Vagina (tissue), 2 donors: ENCODE measurements around the gene TOMM22. TPM values are rescaled to one million over a fixed set of nuclear protein-coding genes. Genes with fewer than 3 reads are reported as not detected.

ENCODE experiments used
- DNase-seq, 2 donors: peaks; one replicate each; pipeline ENCODE4 v3.0.0-alpha.2; 2017; ENCODE audit errors: extremely low spot score in 2 of 2
- H3K27ac ChIP-seq: fragments of 200-600 bp; sonication (generic); one replicate; pipeline ENCODE4 v1.5.1; 2019
- H3K27me3 ChIP-seq: fragments of 200-600 bp; sonication (generic); one replicate; pipeline ENCODE4 v1.5.1; 2019
- H3K36me3 ChIP-seq, 2 donors: fragments of 200-600 bp; sonication (generic); one replicate each; pipeline ENCODE4 v1.5.1; 2017 to 2019
- H3K4me1 ChIP-seq: fragments of 200-600 bp; sonication (generic); one replicate; pipeline ENCODE4 v1.5.1; 2019
- H3K4me3 ChIP-seq, 2 donors: fragments of 200-600 bp; sonication (generic); 1 replicate in 1 of 2; 2 replicates in 1 of 2; pipeline ENCODE4 v1.5.1; 2016 to 2019
- H3K9me3 ChIP-seq: fragments of 200-600 bp; sonication (generic); one replicate; pipeline ENCODE4 v1.5.1; 2019
- POLR2A ChIP-seq, 2 donors: fragments of 450-650 bp; IDR thresholded peaks; one replicate each; pipeline ENCODE4 v1.6.1; 2017; ENCODE audit warnings: antibody characterized with exemption in 2 of 2, mild to moderate bottlenecking in 2 of 2, moderate library complexity in 2 of 2
- POLR2AphosphoS5 ChIP-seq, 2 donors: sonication (generic); formaldehyde crosslinking; IDR thresholded peaks; one replicate each; pipeline ENCODE4 v1.9.0; 2017; ENCODE audit warnings: antibody characterized with exemption in 2 of 2, mild to moderate bottlenecking in 2 of 2, low read depth in 1 of 2; ENCODE audit not compliant: insufficient read depth in 1 of 2
- intact Hi-C: fragments of 100-400 bp; cut with DNase I; formaldehyde crosslinking; loops from one replicate; pipeline ENCODE4 v1.15.1; 2023
- total RNA-seq: library from RNA; depleted of rRNA; stranded (reverse); fragments of >200 nt; gene quantifications from one replicate; pipeline ENCODE4 v1.2.3, GENCODE V29; 2016
- TF ChIP-seq, protein P1 (sequence below), 3 experiments: fragments of 450-650 bp in 2 of 3; fragments of 200-600 bp in 1 of 3; sonication (generic) in 1 of 3; IDR thresholded peaks; one replicate each; pipeline ENCODE4 v1.5.1; 2017 to 2019; ENCODE audit warnings: antibody characterized with exemption in 3 of 3, mild to moderate bottlenecking in 2 of 3, moderate library complexity in 2 of 3

Gene TOMM22
- total RNA-seq, 1 donor from 2014 or later: 21.1 TPM

DNA sequence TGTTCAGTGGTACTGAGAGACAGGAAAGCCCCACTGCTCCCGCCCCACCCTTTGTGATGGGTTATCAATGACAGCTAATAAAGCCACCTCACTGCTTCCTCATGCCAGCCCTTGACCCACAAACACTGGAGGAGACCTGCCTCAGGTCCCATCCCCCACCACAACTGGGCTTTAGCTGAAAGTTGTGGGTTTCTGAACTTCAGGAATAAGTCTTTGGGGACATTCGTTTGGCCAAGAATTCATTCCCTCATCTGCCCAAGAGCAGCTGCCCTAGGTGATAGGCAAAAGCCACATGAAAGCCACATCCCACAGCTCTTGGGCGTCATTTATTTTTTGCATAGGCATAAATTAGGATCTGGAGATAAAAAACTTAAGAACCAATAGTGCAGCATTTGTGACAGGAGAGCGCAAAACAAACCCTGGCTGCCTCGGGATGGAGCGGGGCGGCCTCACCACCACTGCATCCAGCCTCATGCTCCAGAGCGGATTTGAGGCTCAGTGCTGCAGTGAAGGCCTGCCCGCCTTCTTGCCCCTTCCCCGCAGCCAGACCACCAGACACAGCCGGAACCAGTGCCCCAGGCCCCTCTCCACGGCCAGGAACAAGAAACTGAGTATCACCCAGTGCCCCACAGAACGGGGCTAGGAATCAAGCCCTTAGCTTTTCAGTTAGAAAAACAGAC, 52.8 kb downstream of the TOMM22 start:
- no peak for DNase-seq
- Histone ChIP-seq H3K27ac (no peak overlapping the region), H3K4me3 (no peak overlapping the region), H3K4me1 (peaks cover 16% of the 10 kb centered on the region), H3K27me3 (no peaks in the 10 kb centered on the region), H3K9me3 (no peaks in the 10 kb centered on the region), H3K36me3 (peaks cover 0 to 54% of the 10 kb centered on the region in 2 donors)
- intact Hi-C loops: no loop called here
- TF ChIP-seq, protein P1, sequence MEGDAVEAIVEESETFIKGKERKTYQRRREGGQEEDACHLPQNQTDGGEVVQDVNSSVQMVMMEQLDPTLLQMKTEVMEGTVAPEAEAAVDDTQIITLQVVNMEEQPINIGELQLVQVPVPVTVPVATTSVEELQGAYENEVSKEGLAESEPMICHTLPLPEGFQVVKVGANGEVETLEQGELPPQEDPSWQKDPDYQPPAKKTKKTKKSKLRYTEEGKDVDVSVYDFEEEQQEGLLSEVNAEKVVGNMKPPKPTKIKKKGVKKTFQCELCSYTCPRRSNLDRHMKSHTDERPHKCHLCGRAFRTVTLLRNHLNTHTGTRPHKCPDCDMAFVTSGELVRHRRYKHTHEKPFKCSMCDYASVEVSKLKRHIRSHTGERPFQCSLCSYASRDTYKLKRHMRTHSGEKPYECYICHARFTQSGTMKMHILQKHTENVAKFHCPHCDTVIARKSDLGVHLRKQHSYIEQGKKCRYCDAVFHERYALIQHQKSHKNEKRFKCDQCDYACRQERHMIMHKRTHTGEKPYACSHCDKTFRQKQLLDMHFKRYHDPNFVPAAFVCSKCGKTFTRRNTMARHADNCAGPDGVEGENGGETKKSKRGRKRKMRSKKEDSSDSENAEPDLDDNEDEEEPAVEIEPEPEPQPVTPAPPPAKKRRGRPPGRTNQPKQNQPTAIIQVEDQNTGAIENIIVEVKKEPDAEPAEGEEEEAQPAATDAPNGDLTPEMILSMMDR (IDR thresholded peaks at IDR 0.05): no peak
- no peak for TF ChIP-seq POLR2AphosphoS5 (IDR thresholded peaks at IDR 0.05; ENCODE audit: insufficient read depth in 1 of 2, low read depth in 1 of 2)
- TF ChIP-seq POLR2A (IDR thresholded peaks at IDR 0.05): no peak

Other genes with a start within 250 kb of the TOMM22 start
- gene KCNJ4, start 226.8 kb upstream of the TOMM22 start, total RNA-seq: not detected
- gene KDELR3, start 213.9 kb upstream of the TOMM22 start, total RNA-seq: 3.9 TPM
- 1,042 TPM for gene DDX17, start 175.6 kb upstream of the TOMM22 start, total RNA-seq
- gene DMC1, start 111.8 kb upstream of the TOMM22 start, total RNA-seq: 12.3 TPM
- gene FAM227A, start 25.6 kb upstream of the TOMM22 start, total RNA-seq: 0.25 TPM
- gene CBY1, start 25.3 kb upstream of the TOMM22 start, total RNA-seq: 11.8 TPM
- gene JOSD1, start 19.0 kb downstream of the TOMM22 start, total RNA-seq: 106 TPM
- gene GTPBP1, start 24.0 kb downstream of the TOMM22 start, total RNA-seq: 69.5 TPM
- 258 TPM for gene SUN2, start 74.0 kb downstream of the TOMM22 start, total RNA-seq
- gene DNAL4, start 112.2 kb downstream of the TOMM22 start, total RNA-seq: 14.7 TPM
- 9.3 TPM for gene NPTXR, start 162.1 kb downstream of the TOMM22 start, total RNA-seq
- gene CBX6, start 190.3 kb downstream of the TOMM22 start, total RNA-seq: 31.7 TPM